ENCODE measurements around the gene NBEAL2.

The NBEAL2 gene

DNA sequence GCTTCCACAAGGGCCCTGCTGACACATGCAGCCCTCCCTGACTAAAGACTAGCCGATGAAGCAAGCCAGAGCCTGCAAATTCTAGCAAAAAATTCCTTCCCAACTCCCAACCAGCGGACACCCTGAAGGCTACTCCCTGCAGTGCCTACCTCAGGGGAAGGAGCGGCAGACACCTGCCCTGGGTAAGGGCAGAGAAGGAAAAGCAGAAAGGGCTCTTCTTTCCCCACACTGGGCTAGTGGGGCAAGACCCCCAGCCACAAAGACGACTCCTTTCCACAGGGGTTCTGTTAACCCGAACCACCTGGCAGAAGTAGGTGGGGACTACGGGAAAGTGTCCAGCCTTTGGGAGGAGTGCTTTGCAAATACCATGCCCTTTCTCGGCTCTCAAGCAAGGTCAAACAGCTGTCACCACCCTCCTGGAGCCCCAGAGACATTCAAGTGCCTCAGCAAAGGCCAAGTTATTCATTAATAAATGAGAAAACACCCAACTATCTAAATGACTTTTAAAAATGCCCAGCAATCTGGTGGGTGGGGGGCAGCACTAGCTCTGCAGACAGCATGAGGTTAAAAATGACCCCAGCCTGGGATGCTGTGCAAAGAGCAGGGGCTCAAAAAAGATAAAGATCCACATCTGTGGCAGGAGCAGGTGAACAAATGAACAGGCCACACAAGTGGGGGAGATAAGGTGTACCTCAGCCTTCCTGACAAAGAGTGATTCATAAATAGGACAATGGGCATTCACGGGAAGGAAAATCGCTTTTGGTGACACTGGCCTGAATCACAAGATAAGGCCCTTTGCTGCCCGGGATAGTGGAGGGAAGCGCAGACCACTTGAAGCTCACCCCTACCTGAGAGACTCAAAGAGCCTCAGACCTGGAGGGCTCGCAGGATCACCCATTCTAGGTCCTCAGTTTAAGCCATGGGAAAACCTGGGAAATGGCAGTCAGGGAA, 36.0 kb upstream of the NBEAL2 start:
- peak; percentile 44 for DNase-seq

DNA sequence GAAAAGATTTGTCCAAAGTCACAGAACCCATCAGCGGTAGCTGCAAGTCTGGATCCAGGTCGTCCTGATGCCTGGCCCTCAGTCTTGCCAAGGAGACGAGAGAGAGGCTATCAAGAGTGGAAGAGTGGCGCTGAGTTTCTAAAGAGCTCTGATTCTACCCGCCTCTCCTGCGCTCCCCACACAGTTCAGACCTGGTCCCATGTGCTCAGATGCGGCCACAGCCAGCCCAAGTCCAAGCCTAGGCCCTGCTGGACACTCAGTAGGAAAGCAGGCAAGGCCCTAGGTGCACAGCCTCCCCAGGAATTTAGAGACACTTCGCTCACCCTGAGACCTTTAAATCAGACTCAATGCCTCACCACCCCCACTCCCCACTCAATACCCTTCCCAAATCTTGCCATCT, 35.3 kb upstream of the NBEAL2 start:
- DNase-seq: no peak

DNA sequence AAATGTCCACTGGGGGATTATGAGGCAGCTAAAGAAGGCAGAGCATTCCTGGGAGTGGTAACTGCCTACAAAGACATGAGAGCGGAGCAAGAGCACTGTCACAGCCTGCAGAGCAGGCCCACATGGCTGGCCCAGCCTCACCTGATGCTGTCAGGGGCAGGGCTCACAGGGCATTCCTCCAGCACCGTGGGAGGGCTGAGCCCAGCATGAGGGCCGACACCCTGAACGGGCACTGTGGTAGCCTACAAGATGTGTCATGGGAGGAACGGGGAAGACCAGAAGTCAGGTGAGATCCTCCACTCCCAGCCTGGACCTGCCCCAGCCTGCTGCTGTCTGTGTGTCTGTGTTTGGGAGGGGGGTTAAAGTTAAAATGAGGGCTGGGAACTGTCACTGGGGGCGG, 33.0 kb upstream of the NBEAL2 start:
- no peak for DNase-seq

DNA sequence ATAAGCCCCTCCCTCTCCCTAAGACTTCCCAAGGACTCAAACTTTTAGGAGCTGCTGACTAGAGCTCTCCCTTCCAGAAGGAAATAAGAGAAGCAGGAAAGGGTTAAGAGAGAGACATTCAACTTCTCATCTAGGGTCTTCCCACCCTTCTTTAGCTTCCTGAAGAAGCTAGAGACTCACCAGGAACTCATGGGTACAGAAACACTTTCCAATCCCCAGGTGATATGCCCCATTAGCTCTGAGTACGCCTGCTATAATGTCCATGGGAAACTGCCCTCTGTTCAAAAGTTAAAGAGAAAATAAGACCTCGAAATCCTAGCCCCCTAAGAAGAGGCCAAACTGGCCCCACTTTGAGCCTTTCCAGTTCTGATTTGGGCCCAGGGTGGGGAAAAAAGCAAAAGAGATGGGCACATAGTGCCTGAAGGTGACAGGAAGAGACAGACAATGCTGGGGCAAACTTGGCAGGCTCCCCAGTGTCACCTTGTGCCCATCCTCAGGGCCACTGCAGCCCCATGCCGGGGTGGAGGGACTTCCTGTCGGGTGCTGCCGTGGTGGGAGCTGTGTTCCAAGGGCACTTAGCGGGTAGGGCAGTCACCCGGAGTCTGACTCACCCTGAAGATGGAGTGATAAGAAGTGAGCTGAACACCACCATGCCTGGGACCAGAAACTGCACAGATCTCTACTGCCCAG, 32.5 kb upstream of the NBEAL2 start:
- DNase-seq: peak; percentile 43

DNA sequence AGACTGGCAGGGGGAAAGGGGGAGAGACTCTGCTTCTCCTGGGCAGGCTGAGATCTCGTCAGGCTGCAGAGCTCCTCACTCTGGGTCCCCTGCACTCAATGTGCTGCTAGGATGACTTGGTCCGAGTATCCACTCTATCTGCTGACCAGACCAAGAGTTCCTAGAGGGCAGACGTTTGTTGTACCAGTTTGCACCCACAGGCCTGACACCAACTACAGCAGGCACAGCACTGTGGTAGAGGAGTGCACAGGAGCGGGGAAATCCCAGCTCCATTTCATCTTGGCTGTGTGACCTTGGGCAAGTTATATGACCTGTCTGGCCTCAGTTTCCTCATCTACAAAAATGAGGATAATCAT, 31.9 kb upstream of the NBEAL2 start:
- DNase-seq: no peak

DNA sequence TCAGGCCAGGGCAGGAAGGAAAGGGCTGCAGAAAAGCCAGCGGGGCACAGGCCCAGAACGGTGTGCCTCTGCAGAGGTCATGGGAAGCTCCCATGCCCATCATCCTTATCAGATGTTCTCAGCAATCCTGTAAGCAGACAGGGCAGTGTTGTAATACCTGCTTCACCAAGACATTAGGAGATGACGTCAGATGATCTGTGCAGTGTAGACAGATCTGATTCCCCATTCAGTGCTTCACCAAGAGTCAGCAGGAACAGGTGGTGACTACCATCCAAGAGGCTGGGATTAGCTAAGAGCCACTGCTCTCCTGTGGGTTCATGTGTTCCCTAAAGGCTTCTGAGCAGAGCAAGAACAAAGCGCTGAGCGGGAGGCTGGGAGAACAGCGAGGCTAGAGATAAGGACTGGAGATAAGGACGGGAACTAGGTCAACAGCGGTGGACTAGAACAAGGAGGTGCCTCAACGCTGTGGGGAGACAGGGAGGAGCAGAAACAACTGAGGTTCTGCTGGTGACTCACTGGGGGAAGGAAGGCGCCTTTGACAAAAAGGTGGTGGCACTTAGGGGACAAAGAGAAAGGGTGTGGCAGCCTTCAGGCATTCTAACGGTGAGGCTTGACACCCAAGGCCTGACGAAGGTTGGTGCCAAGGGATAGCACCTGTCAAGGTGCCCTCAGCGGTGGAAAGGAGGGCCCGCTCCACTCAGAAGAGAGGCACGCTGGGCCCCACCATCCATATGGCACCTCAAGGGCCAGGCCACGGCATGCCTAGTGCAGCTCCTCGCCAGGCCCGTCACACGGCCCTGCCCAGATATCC, 31.3 kb upstream of the NBEAL2 start:
- DNase-seq: peak; percentile 78

DNA sequence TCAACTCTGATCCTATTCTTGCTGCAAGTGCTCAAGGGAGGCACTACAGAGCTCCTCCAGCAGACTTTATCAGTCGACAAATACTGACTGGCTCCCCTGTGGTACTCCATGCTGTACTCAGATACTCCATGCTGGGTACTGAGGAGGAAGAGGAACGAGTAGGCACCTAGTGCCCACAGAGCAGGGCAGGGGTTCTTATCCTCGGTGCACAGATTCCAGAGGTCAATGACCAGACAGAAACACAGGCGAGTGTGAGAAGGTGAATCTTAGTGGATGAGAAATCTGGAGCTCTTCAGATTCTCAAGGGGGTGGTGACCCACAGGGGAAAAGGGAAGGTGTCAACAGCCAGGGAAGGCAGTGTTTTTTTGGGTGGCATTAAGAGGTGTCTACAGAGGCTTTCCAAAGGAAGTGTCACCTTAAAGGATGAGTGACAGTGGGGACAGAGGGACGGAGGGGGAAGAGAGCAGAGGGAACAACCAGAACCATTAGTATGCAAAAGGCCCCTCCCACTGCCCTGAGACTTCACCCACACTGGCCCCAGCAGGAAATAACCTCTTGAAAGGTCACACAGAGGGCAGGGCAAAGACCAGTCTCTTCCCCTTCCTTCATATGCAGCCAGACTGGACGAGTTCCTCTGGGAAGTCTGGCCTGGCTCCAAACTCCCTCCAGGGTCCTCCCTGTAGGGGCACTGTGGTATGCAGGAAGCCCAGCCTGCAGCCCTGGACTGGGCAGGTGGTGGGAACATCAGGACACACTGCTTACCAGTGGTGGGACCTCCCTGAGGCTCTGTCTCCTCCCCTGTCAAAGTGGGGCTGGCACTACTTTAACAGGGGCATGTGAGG, 30.4 kb upstream of the NBEAL2 start:
- DNase-seq: peak; percentile 25

DNA sequence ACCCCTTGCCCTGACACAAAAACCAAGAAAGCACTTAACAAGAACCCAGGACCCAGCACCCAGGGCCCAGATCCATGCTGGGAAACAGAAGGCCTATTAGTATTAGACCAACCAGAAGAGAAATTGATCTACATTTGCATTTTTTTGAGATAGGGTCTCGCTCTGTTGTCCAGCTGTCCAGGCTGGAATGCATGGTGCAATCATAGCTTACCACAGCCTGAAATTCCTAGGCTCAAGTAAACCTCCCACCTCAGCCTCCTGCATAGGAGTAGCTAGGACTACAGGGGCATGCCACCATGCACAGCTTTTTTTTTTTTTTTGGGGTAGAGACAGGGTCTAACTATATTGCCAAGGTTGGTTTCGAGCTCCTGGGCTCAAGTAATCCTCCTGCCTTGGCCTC, 29.3 kb upstream of the NBEAL2 start:
- DNase-seq: no peak

DNA sequence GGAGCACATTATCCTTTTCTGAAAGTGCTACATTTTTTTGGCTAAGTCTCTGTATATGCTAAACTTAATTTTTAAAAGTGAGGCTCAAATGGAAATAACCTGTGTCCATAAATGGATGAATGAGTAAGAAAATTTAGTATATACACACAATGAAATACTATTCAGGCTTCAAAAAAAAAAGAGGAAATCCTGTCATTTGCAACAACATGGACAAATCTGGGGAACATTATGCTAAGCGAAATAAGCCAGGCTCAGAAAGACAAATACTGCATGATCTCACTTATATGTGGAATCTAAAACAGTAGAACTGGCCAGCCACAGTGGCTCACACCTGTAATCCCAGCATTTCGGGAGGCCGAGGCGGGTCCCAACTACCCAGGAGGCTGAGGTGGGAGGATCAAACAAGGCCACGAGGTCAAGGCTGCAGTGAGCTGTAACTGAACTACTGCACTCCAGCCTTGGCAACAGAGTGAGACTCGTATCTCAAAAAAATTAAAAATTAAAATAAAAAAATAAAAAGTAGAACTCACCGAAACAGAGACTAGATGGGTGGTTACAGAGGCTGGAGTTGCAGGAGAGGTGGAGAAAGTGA, 28.7 kb upstream of the NBEAL2 start:
- DNase-seq: no peak

DNA sequence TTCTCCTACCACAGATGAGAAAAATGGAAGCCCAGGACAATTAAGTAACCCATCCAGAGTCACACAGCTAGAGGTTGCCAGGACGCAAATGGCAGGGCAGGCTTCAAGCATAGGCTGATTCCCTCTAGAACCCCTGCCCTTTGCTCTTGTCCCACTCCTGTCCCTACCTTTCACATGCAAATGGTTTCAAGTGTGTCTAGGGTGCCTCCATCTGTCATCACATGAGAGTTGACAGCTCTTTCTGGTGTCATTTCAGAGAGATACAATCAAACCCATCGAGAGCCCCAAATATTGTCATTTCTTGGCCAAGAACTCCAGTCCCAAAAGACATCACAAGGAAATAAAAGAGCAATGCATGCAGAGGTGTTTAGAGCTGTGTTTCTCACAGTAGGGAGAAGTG, 26.7 kb upstream of the NBEAL2 start:
- no peak for DNase-seq

DNA sequence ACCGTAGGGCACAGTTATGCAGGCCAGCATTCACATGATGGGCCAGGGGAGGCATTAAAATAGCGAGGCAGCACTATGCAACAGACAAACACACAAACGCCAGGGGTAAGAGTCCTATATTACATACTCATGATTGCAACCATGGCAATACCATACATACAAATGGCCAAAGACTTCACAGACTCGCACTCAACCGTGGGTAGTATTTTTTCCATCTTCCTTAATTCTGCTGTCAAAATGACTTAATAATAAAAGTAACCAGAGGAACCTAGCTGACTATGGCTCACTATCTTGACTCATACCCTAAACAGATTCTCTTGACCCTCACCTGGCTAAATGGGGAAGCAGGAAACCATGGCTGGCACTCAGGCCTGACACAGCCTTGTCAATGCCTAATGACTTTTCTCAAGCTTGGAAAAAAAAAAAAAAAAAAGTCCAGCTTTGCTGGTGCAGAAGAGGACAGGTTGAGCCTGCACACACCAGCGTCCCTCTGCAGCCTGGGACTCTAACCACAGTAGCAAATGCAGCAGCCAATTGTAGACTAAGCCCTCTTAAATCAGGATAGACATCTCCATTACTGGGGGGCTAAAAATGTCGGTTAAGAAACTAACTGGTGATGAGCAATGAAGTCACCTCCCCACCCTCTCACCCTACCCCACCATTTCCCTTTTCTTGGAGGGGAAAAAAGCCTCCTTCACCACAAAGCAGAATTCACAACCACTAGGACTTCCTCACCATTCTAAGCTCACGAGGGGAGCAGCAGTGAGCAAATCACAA, 26.0 kb upstream of the NBEAL2 start:
- DNase-seq: no peak

DNA sequence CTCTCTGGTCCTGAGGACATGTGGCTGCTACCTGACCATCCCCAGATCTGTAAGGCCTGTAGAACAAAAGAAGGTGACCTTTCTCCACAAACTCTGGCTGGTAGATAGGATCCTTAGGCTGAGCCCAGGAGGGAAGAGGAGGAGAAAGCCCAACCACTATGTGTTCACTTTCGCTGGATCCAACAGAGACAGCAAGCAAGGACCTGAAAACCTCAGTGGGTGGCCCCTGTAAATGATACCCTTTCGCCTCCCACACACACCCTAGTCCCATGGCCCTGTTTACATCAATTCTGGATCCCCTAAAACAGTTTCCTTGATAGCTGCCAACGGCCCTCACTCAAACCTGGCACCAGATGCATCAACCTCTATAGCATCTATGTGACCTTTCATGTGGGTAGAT, 25.3 kb upstream of the NBEAL2 start:
- no peak for DNase-seq

DNA sequence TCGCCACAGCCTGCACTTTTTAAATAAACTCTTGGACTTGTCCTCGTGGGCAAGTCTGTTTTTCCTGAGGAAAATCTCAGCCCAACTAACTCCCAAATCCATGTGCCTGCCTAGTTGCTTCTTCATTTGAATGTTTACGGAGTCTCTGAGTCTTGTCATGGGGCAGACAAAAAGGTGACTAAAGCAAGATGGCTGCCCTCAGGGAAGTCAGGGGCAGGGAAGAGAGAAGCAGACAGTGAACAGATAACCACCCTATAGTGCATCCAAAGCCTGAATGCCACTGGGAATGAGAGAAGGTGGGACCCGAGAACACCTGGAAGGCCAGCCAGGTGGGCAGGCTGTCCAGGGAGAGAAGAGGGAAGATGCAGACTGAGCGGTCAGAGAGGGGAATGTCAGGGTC, 24.3 kb upstream of the NBEAL2 start:
- DNase-seq: no peak

DNA sequence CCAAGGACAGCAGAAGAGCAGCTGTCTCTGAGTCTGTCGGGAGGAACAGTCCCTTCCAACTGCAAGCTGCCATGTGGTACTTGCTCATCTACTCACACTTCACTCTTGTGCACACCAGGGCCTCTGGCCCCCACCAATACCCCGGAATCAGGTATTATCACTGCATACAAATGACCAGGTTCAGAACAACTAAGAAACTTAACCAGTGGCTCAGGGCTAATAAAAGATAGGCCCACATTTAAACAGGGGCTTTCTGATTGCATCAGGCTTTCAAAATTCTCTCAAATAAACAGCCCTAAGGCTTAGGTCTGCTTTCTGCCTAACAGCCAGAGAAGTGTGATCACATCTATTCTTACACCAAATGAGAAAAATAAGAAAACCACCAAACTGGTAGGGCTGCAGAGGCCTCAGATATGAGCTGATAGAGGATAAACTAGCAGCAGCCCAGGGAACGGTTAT, 23.6 kb upstream of the NBEAL2 start:
- DNase-seq: no peak

DNA sequence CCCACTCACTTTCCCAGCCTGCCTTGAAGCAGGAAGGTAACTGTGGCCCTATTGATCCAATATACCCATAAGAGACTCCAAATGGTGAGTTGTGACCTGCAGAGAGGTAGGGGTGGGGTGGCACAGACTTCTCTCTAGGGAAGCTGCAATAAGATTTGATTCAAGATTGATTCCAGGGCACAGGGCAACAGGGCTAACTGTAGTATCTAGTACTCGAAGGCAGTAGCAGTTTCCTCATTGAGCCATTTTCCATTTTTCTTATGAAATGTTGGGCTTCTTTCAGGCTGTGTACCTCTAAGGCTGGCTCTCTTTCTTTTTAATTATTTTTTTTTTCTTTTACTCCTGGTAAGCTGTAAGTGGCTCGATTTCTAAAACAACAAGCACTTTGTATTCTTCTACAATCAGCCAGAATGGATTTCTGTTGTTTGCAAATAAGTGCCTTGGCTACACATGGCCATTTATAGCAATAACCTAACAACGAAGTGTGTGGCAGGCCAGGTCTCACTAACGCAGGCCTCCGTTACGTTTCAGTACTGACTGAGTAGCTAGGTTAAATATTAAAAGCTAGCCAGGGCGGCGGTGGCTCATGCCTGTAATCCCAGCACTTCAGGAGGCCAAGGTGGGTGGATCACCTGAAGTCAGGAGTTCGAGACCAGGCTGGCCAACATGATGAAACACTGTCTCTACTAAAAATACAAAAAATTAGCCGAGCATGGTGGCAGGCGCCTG, 22.2 kb upstream of the NBEAL2 start:
- no peak for DNase-seq

DNA sequence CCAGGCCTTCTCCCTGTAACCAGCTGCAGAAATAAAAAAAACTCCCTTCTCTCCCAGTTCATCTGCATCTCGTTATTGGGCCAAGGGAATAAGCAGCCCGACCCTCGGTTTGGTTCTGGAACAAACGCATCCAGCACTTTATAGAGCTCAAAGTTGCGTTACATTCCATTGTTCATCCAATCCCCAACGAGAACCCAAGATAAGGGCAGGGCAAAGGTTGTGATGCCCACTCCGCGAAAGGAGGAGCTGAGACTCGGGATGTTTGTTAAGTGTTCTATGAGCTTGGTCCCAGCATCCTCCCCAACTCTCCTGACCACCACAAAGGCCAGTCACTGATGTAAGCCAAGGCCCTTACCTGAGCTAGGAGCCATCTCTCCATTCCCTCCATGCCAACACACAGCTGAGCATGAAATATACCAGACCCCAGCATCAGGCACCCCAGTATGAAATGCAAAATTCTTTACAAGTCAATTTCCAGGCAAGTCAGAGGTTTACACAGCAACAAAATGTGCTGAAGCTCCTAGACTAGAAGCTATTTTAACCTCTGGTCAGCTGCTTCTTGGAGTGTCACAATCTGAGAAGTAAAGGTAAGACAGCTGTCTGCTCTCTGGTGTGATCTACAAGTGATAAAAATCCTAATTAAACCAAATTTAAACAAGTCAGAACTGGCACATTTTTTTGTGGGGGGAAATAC, 20.9 kb upstream of the NBEAL2 start:
- DNase-seq: no peak

DNA sequence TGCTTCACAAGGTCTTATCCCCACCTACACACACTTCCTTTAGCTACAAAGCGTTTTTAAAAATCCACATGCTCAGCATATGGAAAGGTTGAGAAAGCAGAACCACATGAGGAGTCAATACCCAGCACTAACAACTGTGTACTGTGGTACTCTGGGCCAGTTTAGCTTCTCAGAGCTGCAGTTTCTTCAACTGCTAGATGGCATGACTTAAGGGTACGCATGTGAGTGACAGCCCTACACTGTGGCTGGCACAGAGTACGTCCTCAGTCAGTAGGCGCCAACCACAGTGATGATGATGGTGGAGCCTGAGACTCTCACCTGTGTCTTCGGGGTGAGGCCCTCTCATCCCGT, 20.3 kb upstream of the NBEAL2 start:
- DNase-seq: no peak

DNA sequence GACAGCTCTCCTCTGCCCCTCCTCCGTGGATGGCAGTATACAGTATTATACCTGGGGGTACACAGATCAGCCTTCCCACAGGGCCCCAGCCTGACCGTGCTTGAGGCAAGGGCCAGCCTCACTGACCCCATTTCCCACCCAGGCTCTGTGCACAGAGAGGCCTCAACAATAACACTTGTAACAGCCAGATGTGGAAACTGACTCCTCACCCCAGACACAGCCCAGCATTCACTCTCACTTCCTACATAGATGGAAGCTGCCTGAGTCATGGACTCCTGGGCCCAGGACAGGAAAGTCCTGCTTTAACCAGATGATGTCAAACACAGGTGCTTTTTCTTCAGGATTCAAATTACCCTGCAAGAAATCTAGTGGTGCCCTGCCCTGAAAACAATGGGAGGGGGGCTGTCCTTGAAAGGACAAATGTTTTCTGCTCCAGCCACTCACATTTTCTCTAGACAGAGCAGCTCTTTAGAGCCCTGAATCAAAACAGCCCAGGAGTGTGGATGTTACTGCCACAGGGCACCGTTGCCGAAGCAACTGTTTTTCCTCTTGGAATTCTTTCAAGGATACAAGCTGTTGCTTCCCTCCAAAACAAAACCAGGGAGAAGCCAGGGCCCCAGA, 19.3 kb upstream of the NBEAL2 start:
- peak; percentile 36 for DNase-seq

DNA sequence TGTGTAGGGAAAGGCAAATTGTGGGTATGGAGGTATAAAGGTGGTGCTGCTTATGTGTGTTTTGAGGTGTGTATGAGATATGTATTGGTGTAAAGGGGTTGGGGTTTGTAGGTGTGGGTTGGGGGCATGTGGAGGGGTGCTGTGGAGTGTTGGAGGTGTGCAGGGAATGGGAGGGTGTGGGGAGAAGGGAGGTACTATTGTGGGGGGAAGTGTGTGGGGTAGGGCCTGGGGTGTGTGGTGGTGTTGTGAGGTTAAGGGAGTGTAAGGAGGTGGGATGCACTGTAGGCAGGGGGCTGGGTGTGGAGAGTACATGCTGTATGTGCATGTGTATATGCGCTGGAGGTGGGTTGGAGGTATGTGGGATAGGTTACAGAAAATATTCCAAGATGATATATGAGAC, 18.6 kb upstream of the NBEAL2 start:
- no peak for DNase-seq

DNA sequence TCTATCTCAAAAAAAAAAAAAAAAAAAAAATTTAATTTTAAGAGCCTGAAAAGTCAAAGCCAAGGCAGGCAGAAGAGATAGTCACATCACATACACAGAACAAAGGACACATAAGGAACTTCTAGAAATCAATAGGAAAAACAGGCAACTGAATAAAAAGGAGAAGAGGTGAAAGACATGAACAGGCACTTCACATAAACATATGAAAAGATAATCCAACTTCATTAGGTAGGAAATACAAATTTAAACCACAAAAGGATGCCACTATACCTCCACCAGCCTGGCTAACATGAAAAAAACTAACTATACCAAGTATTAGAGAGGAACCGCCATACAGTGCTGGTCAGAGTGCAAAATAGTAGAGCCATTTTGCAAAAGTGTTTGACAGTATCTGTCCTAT, 17.0 kb upstream of the NBEAL2 start:
- DNase-seq: no peak
